Panc1 (cell line): Measurements from ENCODE around the gene IFI6. TPM values are rescaled to one million over a fixed set of nuclear protein-coding genes. Genes with fewer than 3 reads are reported as not detected.

ENCODE experiments used
- ATAC-seq: fragments of 200-7000 bp; cut with Tn5 transposase; 2 replicates; pipeline ENCODE4 v1.9.1; 2020; ENCODE audit warnings: mild to moderate bottlenecking, moderate library complexity
- BruUV-seq: library from RNA; stranded (reverse); fragments of 400-500 nt; replicated peaks from 2 replicates; lab custom pipeline; 2021; lab: Mats Ljungman, UMichigan
- CTCF ChIA-PET: fragments of 300-600 bp; sonication (Branson Sonifier 250); formaldehyde crosslinking; loops from one replicate; lab custom pipeline; 2022; ENCODE audit warnings: antibody characterized with exemption; lab: Charles Lee
- POLR2A ChIA-PET: fragments of 300-600 bp; sonication (Branson Sonifier 250); formaldehyde crosslinking; loops from one replicate; lab custom pipeline; 2022; ENCODE audit warnings: antibody characterized with exemption; lab: Charles Lee
- DNase-seq: peaks from one replicate; pipeline ENCODE4 v3.0.0-alpha.2; 2010; ENCODE audit warnings: low read depth, low spot score
- H3K27ac ChIP-seq: 2 replicates; pipeline ENCODE4 v1.5.1; 2011; ENCODE audit warnings: mild to moderate bottlenecking, low read length, inconsistent platforms
- H3K27me3 ChIP-seq: fragments of 200-500 bp; sonication (Bioruptor generic); 2 replicates; pipeline ENCODE4 v1.6.0; 2014; ENCODE audit warnings: low read length, inconsistent platforms; ENCODE audit not compliant: control insufficient read depth, insufficient read depth
- H3K36me3 ChIP-seq: fragments of 200-500 bp; sonication (Bioruptor generic); 2 replicates; pipeline ENCODE4 v1.5.1; 2014; ENCODE audit warnings: inconsistent platforms, mild to moderate bottlenecking, low read length, moderate library complexity; ENCODE audit not compliant: control insufficient read depth, insufficient read depth
- H3K4me1 ChIP-seq: 2 replicates; pipeline ENCODE4 v1.5.1; 2011; ENCODE audit warnings: inconsistent platforms, mild to moderate bottlenecking, low read length, moderate library complexity; ENCODE audit not compliant: control insufficient read depth, insufficient read depth
- H3K4me3 ChIP-seq, 2 experiments: 2 replicates each; pipeline ENCODE4 v1.5.1; 2011 to 2012; ENCODE audit warnings: low read depth in 2 of 2, low read length in 2 of 2, mild to moderate bottlenecking in 2 of 2, inconsistent platforms in 1 of 2, moderate library complexity in 1 of 2
- H3K9me3 ChIP-seq: fragments of 200-500 bp; sonication (Bioruptor generic); 2 replicates; pipeline ENCODE4 v1.5.1; 2014; ENCODE audit warnings: low read depth, mild to moderate bottlenecking, inconsistent platforms, low read length, moderate library complexity; ENCODE audit not compliant: control insufficient read depth, insufficient read depth
- POLR2AphosphoS5 ChIP-seq: IDR thresholded peaks from 2 replicates; pipeline ENCODE4 v1.6.1; 2012; ENCODE audit warnings: mild to moderate bottlenecking, low read depth, low read length, moderate library complexity
- REST ChIP-seq, 2 experiments: IDR thresholded peaks; 2 replicates each; pipeline ENCODE4 v1.6.1; 2011 to 2012; ENCODE audit warnings: low read depth in 2 of 2, control low read depth in 1 of 2, low read length in 1 of 2, mild to moderate bottlenecking in 1 of 2, moderate library complexity in 1 of 2; ENCODE audit not compliant: insufficient read depth in 1 of 2
- SIN3A ChIP-seq: IDR thresholded peaks from 2 replicates; pipeline ENCODE4 v1.6.1; 2012; ENCODE audit warnings: low read depth, mild to moderate bottlenecking, low read length, moderate library complexity, borderline replicate concordance; ENCODE audit not compliant: insufficient read depth
- TCF7L2 ChIP-seq: IDR thresholded peaks from 2 replicates; pipeline ENCODE4 v1.6.1; 2011; ENCODE audit warnings: mild to moderate bottlenecking, low read depth, low read length, inconsistent platforms
- in situ Hi-C: cut with HindIII; loops from 2 replicates; pipeline ENCODE4 v1.10.0; 2016; ENCODE audit warnings: low sequenced_read_pairs, low pct_unique_long_range_greater_than_20kb
- intact Hi-C: fragments of 100-400 bp; cut with micrococcal nuclease; formaldehyde crosslinking; loops from one replicate; pipeline ENCODE4 v1.10.0; 2022; ENCODE audit not compliant: unreplicated experiment
- total RNA-seq: library from RNA; stranded (reverse); gene quantifications from one replicate; pipeline ENCODE4 v1.2.1, GENCODE V29; 2021; ENCODE audit not compliant: unreplicated experiment
- TF ChIP-seq, protein P1 (sequence below): fragments of 450-650 bp; IDR thresholded peaks from 2 replicates; pipeline ENCODE4 v1.5.1; 2017; ENCODE audit warnings: mild to moderate bottlenecking

IFI6 gene
- total RNA-seq, 1 experiment from 2014 or later = 39.1 TPM

DNA sequence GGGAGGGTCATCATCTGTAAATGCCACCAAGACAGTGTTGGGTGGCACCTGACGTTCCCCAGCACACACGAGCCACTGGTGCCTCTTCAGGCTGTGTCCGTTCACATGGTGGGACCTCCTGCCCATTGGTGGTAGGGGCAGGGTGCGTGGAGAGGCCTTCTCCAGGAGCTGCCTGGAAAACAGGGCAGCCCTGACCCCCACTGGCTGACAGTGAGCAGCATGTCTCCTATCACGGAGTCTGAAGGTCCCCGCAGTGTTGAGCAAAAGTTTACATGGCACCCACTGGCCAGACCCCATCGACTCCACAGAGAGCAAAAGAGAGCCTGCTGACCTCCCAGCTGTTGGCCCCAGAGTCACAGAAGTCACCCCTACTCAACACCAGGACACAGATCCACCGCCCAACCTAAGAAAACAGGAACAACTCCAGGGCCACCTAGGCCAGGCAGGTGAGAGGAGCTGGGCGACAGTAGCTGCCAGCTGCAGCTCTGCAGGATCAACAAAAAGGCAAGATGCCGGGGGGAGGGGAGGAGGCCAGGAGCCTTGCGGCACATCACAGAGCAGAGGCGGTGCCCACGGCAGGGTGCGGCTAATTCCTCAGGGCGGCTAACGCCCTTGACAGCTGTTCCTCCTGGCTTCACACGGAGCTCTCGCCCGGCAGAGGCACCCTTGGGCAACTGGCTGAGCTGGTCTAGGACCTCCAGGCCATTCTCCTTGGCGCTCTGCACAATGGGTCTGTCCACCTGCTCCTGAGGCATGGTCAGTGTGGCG lies 14.4 kb upstream of the IFI6 start:
- Histone ChIP-seq H3K9me3 (peaks cover 7% of the 10 kb centered on the region; the same call in 1 of the 2 replicates), H3K4me3 (no peak overlapping the region), H3K36me3 (no peaks in the 10 kb centered on the region), H3K4me1 (no peaks in the 10 kb centered on the region), H3K27me3 (no peaks in the 10 kb centered on the region; the same call in 1 of the 2 replicates), H3K27ac (no peak overlapping the region)
- in situ Hi-C loops (no loop called here), intact Hi-C loops (no loop called here)
- POLR2A ChIA-PET = no interaction called here
- CTCF ChIA-PET = interaction anchor here (0.5 to 0.6 kb wide), 2 partner anchors 441 to 718 kb away, joined by 3 read pairs; no protein-coding TSS in a partner anchor
- DNase-seq = no peak
- TF ChIP-seq REST (IDR thresholded peaks at IDR 0.05; ENCODE audit: insufficient read depth in 1 of 2, low read depth in 2 of 2, low read length in 1 of 2) = no peak
- no peak for TF ChIP-seq SIN3A
- TF ChIP-seq POLR2AphosphoS5 = no peak
- no peak for TF ChIP-seq TCF7L2
- TF ChIP-seq, protein P1, sequence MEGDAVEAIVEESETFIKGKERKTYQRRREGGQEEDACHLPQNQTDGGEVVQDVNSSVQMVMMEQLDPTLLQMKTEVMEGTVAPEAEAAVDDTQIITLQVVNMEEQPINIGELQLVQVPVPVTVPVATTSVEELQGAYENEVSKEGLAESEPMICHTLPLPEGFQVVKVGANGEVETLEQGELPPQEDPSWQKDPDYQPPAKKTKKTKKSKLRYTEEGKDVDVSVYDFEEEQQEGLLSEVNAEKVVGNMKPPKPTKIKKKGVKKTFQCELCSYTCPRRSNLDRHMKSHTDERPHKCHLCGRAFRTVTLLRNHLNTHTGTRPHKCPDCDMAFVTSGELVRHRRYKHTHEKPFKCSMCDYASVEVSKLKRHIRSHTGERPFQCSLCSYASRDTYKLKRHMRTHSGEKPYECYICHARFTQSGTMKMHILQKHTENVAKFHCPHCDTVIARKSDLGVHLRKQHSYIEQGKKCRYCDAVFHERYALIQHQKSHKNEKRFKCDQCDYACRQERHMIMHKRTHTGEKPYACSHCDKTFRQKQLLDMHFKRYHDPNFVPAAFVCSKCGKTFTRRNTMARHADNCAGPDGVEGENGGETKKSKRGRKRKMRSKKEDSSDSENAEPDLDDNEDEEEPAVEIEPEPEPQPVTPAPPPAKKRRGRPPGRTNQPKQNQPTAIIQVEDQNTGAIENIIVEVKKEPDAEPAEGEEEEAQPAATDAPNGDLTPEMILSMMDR = no peak
- ATAC-seq = no peak
- no TSS peak for BruUV-seq

GRCh38 chr1:27684176-27684575 lies 12.2 kb upstream of the IFI6 start:
- POLR2A ChIA-PET = no interaction called here
- CTCF ChIA-PET = no interaction called here
- no peaks in the 10 kb centered on the region for H3K36me3 ChIP-seq
- no peak for DNase-seq
- no peaks in the 10 kb centered on the region for H3K27me3 ChIP-seq
- in situ Hi-C loops = no loop called here
- H3K27ac ChIP-seq = no peak overlapping the region
- no peak for TF ChIP-seq POLR2AphosphoS5
- no peak for TF ChIP-seq TCF7L2
- no peak for TF ChIP-seq REST (IDR thresholded peaks at IDR 0.05; ENCODE audit: insufficient read depth in 1 of 2, low read depth in 2 of 2, low read length in 1 of 2)
- TF ChIP-seq, protein P1 = no peak
- TF ChIP-seq SIN3A = no peak
- intact Hi-C loops = no loop called here
- no peak overlapping the region for H3K4me3 ChIP-seq
- peaks cover 10% of the 10 kb centered on the region; the same call in 1 of the 2 replicates for H3K9me3 ChIP-seq
- no peaks in the 10 kb centered on the region for H3K4me1 ChIP-seq
- no TSS peak for BruUV-seq
- ATAC-seq = no peak
